Dendritic cell treated with granulocyte-macrophage colony-stimulating factor and Interleukin-4, amounts not matched to agents 40 ng/mL and 50 ng/mL, for 4 days (primary cell): ENCODE data around the gene AGXT2.

Experiments used
- H3K27ac Mint-ChIP-seq: one replicate; pipeline ENCODE4 v1.8.0; 2022; ENCODE audit warnings: mild to moderate bottlenecking, mixed read lengths
- H3K27me3 Mint-ChIP-seq: one replicate; pipeline ENCODE4 v1.8.0; 2022; ENCODE audit warnings: mild to moderate bottlenecking, mixed read lengths
- H3K36me3 Mint-ChIP-seq: one replicate; pipeline ENCODE4 v1.8.0; 2022; ENCODE audit warnings: low read depth, mixed read lengths
- H3K4me1 Mint-ChIP-seq: one replicate; pipeline ENCODE4 v1.8.0; 2022; ENCODE audit warnings: low read depth, mixed read lengths
- H3K4me3 Mint-ChIP-seq: one replicate; pipeline ENCODE4 v1.8.0; 2022; ENCODE audit warnings: mild to moderate bottlenecking, moderate library complexity, mixed read lengths
- H3K9me3 Mint-ChIP-seq: one replicate; pipeline ENCODE4 v1.8.0; 2022; ENCODE audit warnings: mixed read lengths
- intact Hi-C: fragments of 100-400 bp; cut with micrococcal nuclease; formaldehyde crosslinking; loops from one replicate; pipeline ENCODE4 v1.15.0; 2022

AGXT2 gene

DNA sequence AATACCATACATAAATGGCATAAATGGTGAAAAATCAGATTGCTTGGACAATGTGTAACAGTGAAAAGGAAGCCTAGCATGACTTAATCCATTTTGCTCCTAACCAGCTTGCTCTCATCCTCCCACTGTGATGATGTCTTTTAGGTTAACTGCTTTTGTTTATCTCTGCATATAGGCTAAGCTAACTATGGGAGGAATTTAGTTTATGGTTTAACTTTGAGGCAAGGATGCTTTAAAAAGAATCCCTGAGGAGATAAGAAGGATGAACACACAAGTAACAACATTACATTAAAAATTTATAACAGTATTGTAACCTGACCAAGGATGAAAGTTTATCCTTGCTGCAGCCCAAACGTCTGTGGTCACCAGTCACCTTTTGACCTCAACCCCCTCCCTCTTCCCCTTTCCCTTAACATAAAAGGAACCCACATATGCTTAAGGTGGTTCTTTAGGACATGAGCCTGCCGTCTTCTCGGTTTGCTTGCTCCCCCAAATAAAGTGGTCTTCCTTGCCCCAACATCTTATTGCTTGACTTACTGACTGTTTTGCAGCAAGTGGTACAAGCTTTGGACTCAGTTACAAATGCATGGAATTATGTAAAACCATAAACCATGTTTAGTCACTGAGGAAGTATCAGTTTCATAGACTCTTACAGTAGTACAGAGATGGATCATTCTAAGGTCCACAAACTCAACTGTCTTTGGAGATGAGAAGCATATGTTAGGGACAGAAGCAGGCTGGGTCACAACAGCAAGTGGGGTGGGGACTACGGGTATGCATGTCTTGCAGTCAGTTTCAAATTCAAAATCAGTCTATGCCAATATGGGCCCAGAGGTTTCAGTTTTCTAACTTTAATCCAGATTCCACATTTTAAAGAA lies 31.3 kb downstream of the AGXT2 start:
- Mint-ChIP-seq H3K4me1 (peaks cover 6% of the 10 kb centered on the region), H3K9me3 (no peaks in the 10 kb centered on the region)
- intact Hi-C loops, result no loop called here

GRCh38 chr5:35015063-35015462 lies 32.7 kb downstream of the AGXT2 start:
- Mint-ChIP-seq H3K9me3 (no peaks in the 10 kb centered on the region), H3K4me3 (no peak overlapping the region), H3K4me1 (peaks cover 6% of the 10 kb centered on the region), H3K36me3 (no peaks in the 10 kb centered on the region), H3K27ac (no peak overlapping the region), H3K27me3 (peaks cover 2% of the 10 kb centered on the region)
- intact Hi-C loops, result no loop called here

More for the DNA sequence above, 31.3 kb downstream of the AGXT2 start:
- Mint-ChIP-seq H3K36me3 (no peaks in the 10 kb centered on the region), H3K4me3 (no peak overlapping the region), H3K27ac (no peak overlapping the region), H3K27me3 (peaks cover 2% of the 10 kb centered on the region)

- intact Hi-C loops, result no loop called here
- Mint-ChIP-seq H3K9me3 (no peaks in the 10 kb centered on the region), H3K27me3 (peaks cover 2% of the 10 kb centered on the region), H3K27ac (no peak overlapping the region), H3K4me1 (peaks cover 6% of the 10 kb centered on the region), H3K4me3 (no peak overlapping the region), H3K36me3 (no peaks in the 10 kb centered on the region)
Measured at GRCh38 chr5:35012796-35013195, 35.0 kb downstream of the AGXT2 start.

DNA sequence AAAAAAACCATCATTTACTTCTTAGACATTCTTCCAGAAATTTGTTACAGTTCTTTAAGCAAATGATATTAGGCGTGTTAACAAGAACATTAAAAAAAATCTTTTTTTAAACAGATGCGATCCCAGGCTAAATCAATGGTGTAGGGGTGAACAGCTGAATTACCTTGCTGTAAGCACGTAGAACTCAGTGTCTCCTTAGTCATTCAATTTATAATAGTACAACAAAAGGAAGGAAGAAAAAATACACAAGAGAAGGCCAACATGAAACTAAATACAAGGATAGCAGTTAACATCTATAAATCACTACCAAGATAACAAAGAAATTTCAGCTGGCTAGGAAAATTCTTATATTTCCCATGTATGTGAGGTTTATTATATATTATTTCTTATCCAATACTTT lies 35.4 kb downstream of the AGXT2 start:
- intact Hi-C loops, result no loop called here
- H3K4me1 Mint-ChIP-seq, result peaks cover 6% of the 10 kb centered on the region
- no peak overlapping the region for H3K4me3 Mint-ChIP-seq
- no peaks in the 10 kb centered on the region for H3K9me3 Mint-ChIP-seq
- peaks cover 2% of the 10 kb centered on the region for H3K27me3 Mint-ChIP-seq
- no peaks in the 10 kb centered on the region for H3K36me3 Mint-ChIP-seq
- H3K27ac Mint-ChIP-seq, result no peak overlapping the region

- Mint-ChIP-seq H3K27me3 (peaks cover 2% of the 10 kb centered on the region), H3K4me1 (no peaks in the 10 kb centered on the region), H3K36me3 (no peaks in the 10 kb centered on the region), H3K4me3 (no peak overlapping the region), H3K9me3 (no peaks in the 10 kb centered on the region), H3K27ac (no peak overlapping the region)
- intact Hi-C loops, result no loop called here
Measured at GRCh38 chr5:35010676-35011075, 37.1 kb downstream of the AGXT2 start.

GRCh38 chr5:35009657-35010056 lies 38.1 kb downstream of the AGXT2 start:
- Mint-ChIP-seq H3K27me3 (peaks cover 2% of the 10 kb centered on the region), H3K9me3 (no peaks in the 10 kb centered on the region)

GRCh38 chr5:35009019-35009418 lies 38.7 kb downstream of the AGXT2 start:
- no peaks in the 10 kb centered on the region for H3K36me3 Mint-ChIP-seq
- intact Hi-C loops, result loop anchor here (10.0 kb wide), 1 partner anchor 484 kb away; no protein-coding TSS in a partner anchor
- H3K4me1 Mint-ChIP-seq, result no peaks in the 10 kb centered on the region
- H3K27ac Mint-ChIP-seq, result no peak overlapping the region
- H3K4me3 Mint-ChIP-seq, result no peak overlapping the region
- peaks cover 8% of the 10 kb centered on the region for H3K27me3 Mint-ChIP-seq
- H3K9me3 Mint-ChIP-seq, result no peaks in the 10 kb centered on the region

More at GRCh38 chr5:35009657-35010056, 38.1 kb downstream of the AGXT2 start:
- H3K4me3 Mint-ChIP-seq, result no peak overlapping the region
- no peak overlapping the region for H3K27ac Mint-ChIP-seq
- no peaks in the 10 kb centered on the region for H3K4me1 Mint-ChIP-seq
- intact Hi-C loops, result loop anchor here (10.0 kb wide), 1 partner anchor 485 kb away; no protein-coding TSS in a partner anchor
- no peaks in the 10 kb centered on the region for H3K36me3 Mint-ChIP-seq

DNA sequence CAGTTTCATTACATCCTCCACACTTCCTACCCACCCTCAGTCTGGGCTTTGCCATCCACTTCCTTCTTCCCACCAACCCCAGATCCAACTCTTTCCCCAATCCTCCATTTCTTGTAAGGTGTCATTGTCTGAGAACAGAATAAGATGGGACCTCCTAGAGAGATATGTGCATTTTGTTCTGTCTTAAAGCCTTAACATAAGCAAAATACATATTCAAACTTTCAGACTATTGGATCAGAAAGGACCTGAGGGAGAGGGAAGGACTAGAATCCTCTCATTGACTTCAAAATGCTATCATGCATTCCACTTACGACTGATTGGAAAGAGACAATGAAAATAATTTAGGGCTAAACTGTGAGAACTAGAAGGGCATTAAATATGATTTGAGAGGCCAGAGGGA lies 43.0 kb downstream of the AGXT2 start:
- no peaks in the 10 kb centered on the region for H3K4me1 Mint-ChIP-seq
- peaks cover 17% of the 10 kb centered on the region for H3K27me3 Mint-ChIP-seq
- H3K9me3 Mint-ChIP-seq, result no peaks in the 10 kb centered on the region
- intact Hi-C loops, result loop anchor here (5.0 to 10.0 kb wide), 3 partner anchors 480 to 532 kb away; no protein-coding TSS in a partner anchor
- H3K4me3 Mint-ChIP-seq, result no peak overlapping the region
- H3K27ac Mint-ChIP-seq, result no peak overlapping the region
- no peaks in the 10 kb centered on the region for H3K36me3 Mint-ChIP-seq

GRCh38 chr5:35004200-35004599 lies 43.5 kb downstream of the AGXT2 start:
- H3K27me3 Mint-ChIP-seq, result peaks cover 17% of the 10 kb centered on the region
- H3K4me3 Mint-ChIP-seq, result no peak overlapping the region
- intact Hi-C loops, result loop anchor here (5.0 to 10.0 kb wide), 3 partner anchors 479 to 532 kb away; no protein-coding TSS in a partner anchor
- no peaks in the 10 kb centered on the region for H3K36me3 Mint-ChIP-seq
- H3K4me1 Mint-ChIP-seq, result no peaks in the 10 kb centered on the region
- H3K9me3 Mint-ChIP-seq, result no peaks in the 10 kb centered on the region
- no peak overlapping the region for H3K27ac Mint-ChIP-seq

- peaks cover 15% of the 10 kb centered on the region for H3K27me3 Mint-ChIP-seq
- H3K9me3 Mint-ChIP-seq, result no peaks in the 10 kb centered on the region
- no peak overlapping the region for H3K27ac Mint-ChIP-seq
- H3K4me3 Mint-ChIP-seq, result no peak overlapping the region
- no peaks in the 10 kb centered on the region for H3K4me1 Mint-ChIP-seq
- H3K36me3 Mint-ChIP-seq, result no peaks in the 10 kb centered on the region
- intact Hi-C loops, result loop anchor here (5.0 to 10.0 kb wide), 3 partner anchors 478 to 531 kb away; no protein-coding TSS in a partner anchor
Measured at GRCh38 chr5:35003018-35003957, 44.5 kb downstream of the AGXT2 start.

DNA sequence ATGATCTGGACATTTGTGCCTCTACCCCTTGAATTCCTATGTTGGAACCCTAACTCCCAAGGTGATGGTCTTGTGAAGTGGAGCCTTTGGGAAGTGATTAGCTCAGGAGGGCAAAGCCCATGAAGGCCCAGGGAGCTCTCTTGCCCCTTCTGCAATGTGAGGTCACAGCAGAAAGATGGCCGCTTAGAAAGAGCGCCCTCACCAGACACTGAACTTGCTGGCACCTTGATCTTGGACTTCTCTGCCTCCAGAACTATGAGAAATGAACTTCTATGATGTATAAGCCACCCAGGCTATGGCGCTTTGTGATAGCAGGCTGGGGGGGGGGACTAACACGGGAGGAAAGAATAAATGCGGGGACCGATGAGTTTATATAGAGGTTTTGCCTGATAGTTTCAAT lies 45.3 kb downstream of the AGXT2 start:
- Mint-ChIP-seq H3K27me3 (peaks cover 15% of the 10 kb centered on the region), H3K27ac (no peak overlapping the region), H3K36me3 (no peaks in the 10 kb centered on the region), H3K4me1 (no peaks in the 10 kb centered on the region), H3K4me3 (no peak overlapping the region), H3K9me3 (no peaks in the 10 kb centered on the region)
- intact Hi-C loops, result loop anchor here (5.0 to 10.0 kb wide), 3 partner anchors 478 to 530 kb away; no protein-coding TSS in a partner anchor

- Mint-ChIP-seq H3K27me3 (peaks cover 15% of the 10 kb centered on the region), H3K9me3 (no peaks in the 10 kb centered on the region)
- intact Hi-C loops, result loop anchor here (5.0 to 10.0 kb wide), 3 partner anchors 477 to 530 kb away; no protein-coding TSS in a partner anchor
Measured at GRCh38 chr5:35001842-35002241, 45.9 kb downstream of the AGXT2 start.

GRCh38 chr5:34998058-34998789 lies 49.5 kb downstream of the AGXT2 start:
- no peaks in the 10 kb centered on the region for H3K36me3 Mint-ChIP-seq
- peaks cover 16% of the 10 kb centered on the region for H3K27me3 Mint-ChIP-seq
- H3K4me1 Mint-ChIP-seq, result no peaks in the 10 kb centered on the region
- H3K27ac Mint-ChIP-seq, result no peak overlapping the region
- H3K9me3 Mint-ChIP-seq, result no peaks in the 10 kb centered on the region
- intact Hi-C loops, result no loop called here
- H3K4me3 Mint-ChIP-seq, result no peak overlapping the region

More at GRCh38 chr5:35001842-35002241, 45.9 kb downstream of the AGXT2 start:
- Mint-ChIP-seq H3K4me3 (no peak overlapping the region), H3K27ac (no peak overlapping the region), H3K4me1 (no peaks in the 10 kb centered on the region), H3K36me3 (no peaks in the 10 kb centered on the region)
